MCF 10A (cell line): ENCODE results near the gene MRNIP. TPM values are rescaled to one million over a fixed set of nuclear protein-coding genes. Genes with fewer than 3 reads are reported as not detected.

Experiments
- BruUV-seq: library from RNA; stranded (reverse); fragments of 400-500 nt; replicated peaks from 2 replicates; lab custom pipeline; 2021; lab: Mats Ljungman, UMichigan
- CTCF ChIA-PET: fragments of 300-600 bp; sonication (Branson Sonifier 250); formaldehyde crosslinking; extraction: SDS; loops from one replicate; lab custom pipeline; 2021; ENCODE audit warnings: antibody characterized with exemption, inconsistent platforms; lab: Yijun Ruan, JAX
- POLR2A ChIA-PET: fragments of 300-600, 350-650 bp; sonication (Branson Sonifier 250); formaldehyde crosslinking; extraction: SDS; loops from one replicate; lab custom pipeline; 2020; ENCODE audit warnings: antibody characterized with exemption, inconsistent platforms; lab: Yijun Ruan, JAX
- DNase-seq: peaks from one replicate; pipeline ENCODE4 v3.0.0-alpha.2; 2018; ENCODE audit not compliant: unreplicated experiment
- H3K27ac Mint-ChIP-seq: one replicate; pipeline ENCODE4 v1.8.0; 2022; ENCODE audit warnings: mild to moderate bottlenecking, low read depth, mixed read lengths; ENCODE audit not compliant: unreplicated experiment
- H3K27me3 Mint-ChIP-seq: one replicate; pipeline ENCODE4 v1.8.0; 2022; ENCODE audit warnings: mixed read lengths; ENCODE audit not compliant: insufficient read depth, unreplicated experiment
- H3K36me3 Mint-ChIP-seq: one replicate; pipeline ENCODE4 v1.8.0; 2022; ENCODE audit warnings: mild to moderate bottlenecking, moderate library complexity, mixed read lengths; ENCODE audit not compliant: insufficient read depth, unreplicated experiment
- H3K4me1 Mint-ChIP-seq: one replicate; pipeline ENCODE4 v1.8.0; 2022; ENCODE audit warnings: mixed read lengths; ENCODE audit not compliant: insufficient read depth, unreplicated experiment
- H3K4me3 Mint-ChIP-seq: one replicate; pipeline ENCODE4 v1.8.0; 2022; ENCODE audit warnings: mild to moderate bottlenecking, moderate library complexity, mixed read lengths; ENCODE audit not compliant: unreplicated experiment
- H3K9me3 Mint-ChIP-seq: one replicate; pipeline ENCODE4 v1.8.0; 2022; ENCODE audit warnings: mixed read lengths; ENCODE audit not compliant: unreplicated experiment
- CTCF ChIP-seq: fragments of 200-600 bp; IDR thresholded peaks from one replicate; pipeline ENCODE4 v1.8.0; 2022; ENCODE audit warnings: antibody characterized with exemption, mild to moderate bottlenecking; ENCODE audit not compliant: unreplicated experiment
- intact Hi-C: fragments of 100-400 bp; cut with micrococcal nuclease; formaldehyde crosslinking; loops from 2 replicates; pipeline ENCODE4 v1.14.1; 2022
- total RNA-seq: library from RNA; stranded (reverse); gene quantifications from 2 replicates; pipeline ENCODE4 v1.2.3, GENCODE V29; 2022

Gene MRNIP
- total RNA-seq, 1 experiment from 2014 or later = 42.8 TPM

- no peak overlapping the region for H3K27ac Mint-ChIP-seq
- no peaks in the 10 kb centered on the region for H3K9me3 Mint-ChIP-seq
- ChIA-PET POLR2A (interaction anchor here (0.6 to 4.8 kb wide), 7 partner anchors 17 to 1185 kb away, joined by 3 to 37 read pairs (median 5); partner anchors contain the start of gene MAML1), CTCF (interaction anchor here (0.6 to 3.6 kb wide), 6 partner anchors 9 to 128 kb away, joined by 3 to 28 read pairs (median 6); no protein-coding TSS in a partner anchor)
- no peaks in the 10 kb centered on the region for H3K27me3 Mint-ChIP-seq
- intact Hi-C loops = no loop called here
- DNase-seq = no peak
- BruUV-seq = no TSS peak
- TF ChIP-seq CTCF = no peak
- no peak overlapping the region for H3K4me3 Mint-ChIP-seq
- peaks cover 22% of the 10 kb centered on the region for H3K36me3 Mint-ChIP-seq
- H3K4me1 Mint-ChIP-seq = peaks cover 8% of the 10 kb centered on the region
These were observed 64.4 kb downstream of the MRNIP start for GRCh38 chr5:179794171-179794570.

- H3K36me3 Mint-ChIP-seq = peaks cover 22% of the 10 kb centered on the region
- peak within 1 kb of the TSS; percentile 71 for H3K4me3 Mint-ChIP-seq
- no peaks in the 10 kb centered on the region for H3K9me3 Mint-ChIP-seq
- H3K27me3 Mint-ChIP-seq = no peaks in the 10 kb centered on the region
- intact Hi-C loops = no loop called here
- TF ChIP-seq CTCF = no peak
- BruUV-seq = no TSS peak
- no peak for DNase-seq
- ChIA-PET CTCF (interaction anchor here (0.6 to 3.6 kb wide), 5 partner anchors 9 to 175 kb away, joined by 3 to 28 read pairs (median 3); no protein-coding TSS in a partner anchor), POLR2A (interaction anchor here (0.6 to 4.8 kb wide), 5 partner anchors 16 to 61 kb away, joined by 3 to 37 read pairs (median 9); partner anchors contain the start of gene MAML1)
- peaks cover 8% of the 10 kb centered on the region for H3K4me1 Mint-ChIP-seq
- H3K27ac Mint-ChIP-seq = no peak within 1 kb of the TSS
These were observed 65.0 kb downstream of the MRNIP start, which contains the start of gene LTC4S for GRCh38 chr5:179793468-179794139. TSS of gene LTC4S (plus strand) at chr5:179793986. CDS start at chr5:179794081, 95 bp downstream.

GRCh38 chr5:179792612-179793467 lies 65.8 kb downstream of the MRNIP start:
- TF ChIP-seq CTCF = no peak
- no TSS peak for BruUV-seq
- ChIA-PET POLR2A (interaction anchor here (0.8 to 4.8 kb wide), 5 partner anchors 15 to 60 kb away, joined by 3 to 37 read pairs (median 6); partner anchors contain the start of gene MAML1), CTCF (interaction anchor here (0.6 to 1.9 kb wide), 5 partner anchors 27 to 174 kb away, joined by 3 to 8 read pairs (median 3); no protein-coding TSS in a partner anchor)
- no peaks in the 10 kb centered on the region for H3K27me3 Mint-ChIP-seq
- DNase-seq = no peak
- H3K4me3 Mint-ChIP-seq = no peak overlapping the region
- H3K4me1 Mint-ChIP-seq = peaks cover 8% of the 10 kb centered on the region
- no peaks in the 10 kb centered on the region for H3K9me3 Mint-ChIP-seq
- H3K27ac Mint-ChIP-seq = no peak overlapping the region
- peaks cover 22% of the 10 kb centered on the region for H3K36me3 Mint-ChIP-seq
- intact Hi-C loops = no loop called here
